ENCODE measurements around the gene ELOF1.
"Not testable (repeated sequence)": the region's sequence is repeated elsewhere in the genome, so short reads cannot be mapped to it uniquely, and the experiment has no call there.

Gene ELOF1

DNA sequence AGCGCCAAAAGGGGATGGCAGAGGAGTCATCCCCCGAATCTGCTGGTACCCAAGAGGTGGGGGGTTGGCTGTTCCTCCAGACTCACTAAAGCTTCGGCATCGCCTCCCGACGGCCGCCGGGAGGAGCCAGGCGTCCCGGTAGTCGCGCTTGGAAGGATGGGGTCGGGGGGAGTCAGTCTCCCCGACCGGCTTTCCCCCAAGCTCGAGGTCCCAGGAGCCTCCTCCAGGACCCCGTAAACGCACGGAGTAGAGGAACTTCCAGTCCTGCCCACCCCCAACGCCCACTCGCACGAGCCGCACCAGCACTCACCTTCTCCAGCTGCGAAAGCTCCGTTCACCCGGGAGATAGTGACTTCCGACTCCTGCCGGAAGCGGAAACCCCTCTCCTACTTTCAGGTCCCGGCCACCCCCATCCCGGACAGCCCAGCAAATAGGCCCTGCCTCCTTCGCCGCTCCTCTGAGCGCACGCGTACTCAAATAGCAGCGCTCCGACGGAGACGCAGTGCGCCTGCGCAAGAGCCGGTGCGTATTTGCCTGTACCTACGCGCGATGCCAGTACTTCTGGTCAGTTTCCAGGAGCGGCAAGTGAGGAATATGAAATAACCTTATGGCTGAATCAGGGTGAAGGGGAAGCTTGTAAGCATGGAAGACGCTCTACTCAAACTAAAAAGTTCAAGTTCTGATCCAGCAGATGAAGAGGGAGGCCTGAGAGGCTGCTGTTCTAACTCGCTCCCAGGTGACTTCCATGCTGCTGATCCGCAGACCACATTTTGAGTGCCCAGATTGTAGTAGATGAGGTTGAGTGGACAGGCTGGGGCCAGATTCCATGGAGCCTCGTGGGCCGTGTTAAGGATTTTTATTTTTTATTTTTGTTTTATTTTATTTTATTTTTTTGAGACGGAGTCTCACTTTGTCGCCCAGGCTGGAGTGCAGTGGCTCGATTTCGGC lies at the start of gene ELOF1:
Gene ELOF1 (minus strand): TSS at position 350 of the 948 bp plus-strand sequence. CDS start 4,883 bp downstream, outside the sequence.
- peak; percentile 99 for DNase-seq

DNA sequence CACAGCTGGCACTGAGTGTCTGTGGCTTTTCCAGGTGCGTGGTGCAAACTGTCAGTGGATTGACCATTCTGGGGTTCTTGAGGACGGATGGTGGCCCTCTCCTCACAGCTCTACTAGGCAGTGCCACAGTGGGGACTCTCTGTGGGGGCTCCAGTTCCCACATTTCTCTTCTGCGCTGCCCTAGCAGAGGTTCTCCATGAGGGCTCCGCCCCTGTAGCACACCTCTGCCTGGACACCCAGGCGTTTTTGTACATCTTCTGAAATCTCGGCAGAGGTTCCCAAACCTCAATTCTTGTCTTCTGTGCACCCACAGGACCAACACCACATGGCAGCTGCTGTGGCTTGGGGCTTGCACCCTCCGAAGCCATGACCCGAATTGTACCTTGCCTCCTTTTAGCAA lies 47.5 kb upstream of the ELOF1 start:
- no peak for DNase-seq

DNA sequence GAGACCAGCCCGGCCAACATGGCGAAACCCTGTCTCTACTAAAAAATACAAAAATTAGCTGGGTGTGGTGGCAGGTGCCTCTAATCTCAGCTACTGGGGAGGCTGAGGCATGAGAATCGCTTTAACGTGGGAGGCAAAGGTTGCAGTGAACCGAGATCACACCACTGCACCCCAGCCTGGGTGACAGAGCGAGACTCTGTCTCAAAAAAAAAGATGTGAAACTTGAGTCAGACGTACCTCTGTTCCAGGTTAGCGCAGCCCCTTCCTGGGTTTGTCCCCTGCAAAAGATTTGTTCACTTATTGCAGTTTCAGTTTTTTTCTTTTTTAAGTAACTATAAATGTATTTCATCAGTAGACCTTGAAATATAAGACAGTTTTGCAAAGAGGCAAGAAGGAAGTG lies 40.7 kb upstream of the ELOF1 start:
- DNase-seq: not testable (repeated sequence)

DNA sequence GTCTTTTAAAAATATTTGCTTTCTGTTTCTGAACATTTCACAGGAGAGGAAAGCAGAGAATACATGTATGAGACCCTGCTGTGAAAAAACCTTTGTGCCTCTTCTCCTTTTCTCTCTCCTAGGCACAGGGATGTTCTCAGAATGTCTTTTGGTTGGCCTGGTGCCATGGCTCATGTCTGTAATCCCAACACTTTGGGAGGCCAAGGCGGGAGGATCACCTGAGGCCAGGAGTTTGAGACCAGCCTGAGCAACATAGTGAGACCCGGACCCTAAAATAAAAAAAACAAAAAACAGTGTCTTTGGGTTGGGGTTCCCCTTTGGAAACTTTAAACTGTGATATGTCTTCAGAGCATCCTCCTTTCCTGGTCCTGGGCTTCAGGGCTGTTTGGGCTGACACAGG lies 39.7 kb upstream of the ELOF1 start:
- no peak for DNase-seq

DNA sequence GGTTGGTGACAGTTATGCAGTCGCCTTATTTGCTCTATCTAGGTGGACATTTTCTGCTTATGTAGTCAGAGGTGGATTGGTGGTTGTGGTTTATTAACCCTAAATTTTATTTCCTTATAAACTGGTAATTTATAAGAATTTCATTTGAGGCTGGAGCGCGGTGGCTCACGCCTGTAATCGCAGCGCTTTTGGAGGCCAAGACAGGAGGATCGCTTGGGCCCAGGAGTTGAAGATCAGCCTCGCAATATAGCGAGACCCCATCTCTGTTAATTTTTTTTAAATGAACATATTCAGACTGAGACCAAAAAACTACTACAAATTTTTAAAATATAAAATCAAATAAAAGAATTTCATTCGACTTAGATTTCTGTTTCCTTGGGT lies 39.1 kb upstream of the ELOF1 start:
- no peak for DNase-seq

DNA sequence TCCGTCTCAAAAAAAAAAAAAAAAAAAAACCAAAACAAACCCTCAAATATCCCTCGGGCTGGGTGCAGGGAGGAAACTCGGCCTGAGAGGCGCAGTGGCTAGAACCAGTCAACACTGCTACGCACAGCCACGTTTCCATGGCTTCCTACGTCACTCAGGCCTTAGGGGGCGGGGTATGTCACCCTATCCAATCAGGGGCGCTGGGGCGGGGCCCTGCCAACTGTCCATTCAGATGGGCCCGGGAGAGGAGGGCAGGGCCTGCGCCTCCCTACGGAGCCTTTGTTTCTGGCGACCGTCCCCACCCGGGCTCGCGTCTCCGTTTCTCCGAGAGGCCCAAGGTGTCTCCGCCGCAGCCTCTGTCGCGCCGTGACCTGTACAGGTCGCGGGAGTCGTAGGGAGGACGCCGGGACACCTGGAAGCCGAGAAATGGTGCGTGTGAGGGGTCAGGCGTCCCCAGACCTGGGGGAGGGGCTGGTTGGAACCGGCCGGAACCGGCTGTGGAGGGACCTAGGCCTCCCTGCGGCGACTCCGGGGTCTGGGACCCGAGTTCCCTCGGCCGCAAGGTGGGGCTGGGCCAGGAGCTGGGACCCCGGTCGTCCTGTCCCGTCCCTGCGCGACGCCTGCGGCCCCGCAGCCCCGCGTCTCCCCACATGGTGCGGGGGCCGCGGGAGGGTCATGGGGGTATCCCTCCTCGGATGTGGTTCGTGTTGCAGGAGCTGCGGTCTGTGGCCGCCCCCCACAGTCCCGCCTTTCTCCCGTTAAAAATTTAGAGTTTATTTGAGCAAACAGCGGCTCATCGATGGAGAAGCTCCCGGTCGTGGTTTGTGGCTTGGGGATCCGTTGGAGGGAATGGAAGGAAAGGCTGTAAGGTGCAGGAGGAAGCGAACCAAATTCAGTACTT lies 38.4 kb upstream of the ELOF1 start, which contains the start of gene ZNF627:
Gene ZNF627 (plus strand): TSS at position 282 of the 901 bp plus-strand sequence. CDS start 145 bp downstream, at position 427.
- peak; percentile 99 for DNase-seq

DNA sequence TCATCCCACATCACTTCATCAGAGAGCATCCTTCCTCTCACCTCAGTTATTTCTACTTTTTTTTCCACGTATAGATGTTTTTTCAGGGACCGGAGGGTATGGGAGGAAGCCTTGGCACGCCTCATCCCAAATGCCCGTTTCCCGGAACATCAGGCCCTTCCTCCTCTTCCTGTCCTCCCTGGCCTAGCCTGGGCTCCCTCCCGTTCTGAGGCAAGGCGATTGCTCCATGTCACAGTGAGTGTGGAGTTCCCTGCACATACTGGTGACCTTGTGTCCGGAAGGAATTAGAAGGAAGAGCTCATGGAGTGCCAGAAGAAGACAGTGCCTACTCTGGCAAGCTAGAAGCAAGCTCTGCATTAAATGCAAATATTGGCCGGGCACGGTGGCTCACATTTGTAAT lies 37.1 kb upstream of the ELOF1 start:
- DNase-seq: no peak

DNA sequence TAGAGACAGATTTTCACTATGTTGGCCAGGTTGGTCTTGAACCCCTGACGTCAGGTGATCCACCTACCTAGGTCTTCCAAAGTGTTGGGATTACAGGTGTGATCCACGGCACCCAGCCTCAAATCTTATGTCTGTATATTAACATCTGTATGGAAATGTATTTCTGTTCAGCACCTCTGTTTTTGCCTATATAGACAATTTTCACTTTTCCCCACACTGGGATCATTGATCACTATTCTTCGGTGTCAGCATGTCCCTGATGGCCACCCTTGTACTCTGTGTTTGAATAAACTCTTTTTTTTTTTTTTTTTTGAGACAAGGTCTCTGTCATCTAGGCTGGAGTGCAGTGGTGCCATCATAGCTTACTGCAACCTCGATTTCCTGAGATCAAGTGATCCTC lies 35.1 kb upstream of the ELOF1 start:
- no peak for DNase-seq

DNA sequence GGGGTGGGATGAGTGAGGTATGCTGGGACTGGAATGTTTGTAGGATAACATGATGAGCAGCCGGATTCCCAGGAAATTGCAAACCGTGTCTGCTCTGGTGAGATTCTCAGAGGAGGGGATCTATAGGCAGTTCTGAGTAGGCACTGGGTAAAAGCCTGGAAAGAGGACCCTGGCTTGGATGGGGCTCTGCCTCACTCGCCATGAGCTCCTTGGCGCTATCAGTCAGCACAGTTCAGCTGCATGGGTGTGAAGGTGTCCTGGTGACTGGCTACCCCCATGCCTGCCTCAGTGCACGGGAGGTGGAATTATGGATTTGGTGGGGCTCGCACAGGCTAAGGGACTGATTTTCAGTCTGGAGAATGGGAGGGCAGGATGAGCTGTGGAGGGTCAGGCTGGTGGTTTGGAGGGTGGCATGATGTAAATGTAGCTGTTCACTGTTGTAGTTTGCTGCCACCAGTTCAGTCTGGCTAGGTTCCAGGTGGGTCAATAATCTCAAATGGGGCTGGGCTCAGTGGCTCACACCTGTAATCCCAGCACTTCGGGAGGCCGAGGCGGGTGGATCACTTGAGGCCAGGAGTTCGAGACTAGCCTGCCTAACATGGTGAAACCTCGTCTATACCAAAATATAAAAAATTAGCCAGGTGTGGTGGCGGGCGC lies 29.1 kb upstream of the ELOF1 start:
- no peak for DNase-seq

DNA sequence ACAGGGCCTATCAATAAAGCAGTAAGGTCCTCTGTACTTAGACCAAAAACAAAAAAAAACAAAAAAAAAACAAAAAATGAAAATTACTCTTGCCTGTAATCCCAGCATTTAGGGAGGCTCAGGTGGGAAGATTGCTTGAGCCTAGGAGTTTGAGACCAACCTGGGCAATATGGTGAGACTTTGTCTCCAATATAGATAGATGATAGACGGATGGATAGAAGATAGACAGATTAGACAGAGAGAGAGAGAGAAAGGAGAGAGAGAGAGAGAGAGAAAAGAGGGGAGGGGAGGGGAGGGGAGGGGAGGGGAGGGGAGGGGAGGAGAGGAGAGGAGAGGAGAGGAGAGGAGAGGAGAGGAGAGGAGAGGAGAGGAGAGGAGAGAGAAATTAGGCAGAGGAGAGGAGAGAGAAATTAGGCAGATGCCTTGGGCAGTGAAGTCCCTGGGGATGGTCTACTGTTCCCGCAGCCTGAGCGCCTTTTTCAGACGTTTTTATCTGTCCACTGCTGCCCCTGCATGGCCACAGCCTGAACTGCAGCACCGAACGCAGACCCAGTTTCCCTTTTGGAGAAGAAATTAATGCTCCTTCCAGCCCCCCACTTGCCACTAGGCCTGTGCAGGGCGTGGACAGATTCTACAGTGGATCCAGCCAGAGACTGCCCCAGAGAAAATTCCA lies 28.4 kb upstream of the ELOF1 start:
- peak; percentile 91 for DNase-seq

DNA sequence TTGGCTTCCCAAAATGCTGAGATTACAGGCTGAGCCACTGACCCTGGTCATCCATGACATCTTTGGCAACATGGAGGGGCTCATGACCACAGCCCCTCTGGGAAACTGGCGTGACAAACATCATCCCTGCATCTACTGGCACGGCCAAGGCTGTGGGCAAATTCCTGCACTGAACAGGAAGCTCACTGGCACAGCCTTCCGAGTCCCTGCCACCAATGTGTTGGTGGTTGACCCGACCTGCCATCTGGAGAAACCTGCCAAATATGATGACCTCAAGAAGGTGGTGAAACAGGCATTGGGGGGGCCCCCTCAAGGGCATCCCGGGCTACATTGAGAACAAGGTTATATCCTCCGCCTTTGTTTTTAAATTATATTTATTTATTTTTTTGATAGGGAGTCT lies 27.3 kb upstream of the ELOF1 start:
- no peak for DNase-seq

DNA sequence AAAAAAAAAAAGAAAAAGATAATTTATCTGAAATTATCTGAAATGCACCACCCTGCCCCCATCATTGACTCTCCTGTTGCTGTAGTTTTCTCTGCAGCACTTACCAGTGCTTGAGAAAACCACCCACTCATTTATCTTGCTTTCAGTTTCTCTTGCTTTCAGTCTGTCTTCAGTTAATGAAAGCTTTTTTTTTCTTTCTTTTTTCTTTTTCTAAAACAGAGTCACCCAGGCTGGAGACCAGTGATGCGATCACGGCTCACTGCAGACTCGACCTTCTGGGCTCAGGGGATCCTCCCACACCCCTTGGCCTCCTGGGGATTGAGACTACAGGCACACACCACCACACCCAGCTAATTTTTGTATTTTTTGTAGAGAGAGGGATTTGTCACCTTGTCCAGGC lies 22.7 kb upstream of the ELOF1 start:
- DNase-seq: peak; percentile 77

DNA sequence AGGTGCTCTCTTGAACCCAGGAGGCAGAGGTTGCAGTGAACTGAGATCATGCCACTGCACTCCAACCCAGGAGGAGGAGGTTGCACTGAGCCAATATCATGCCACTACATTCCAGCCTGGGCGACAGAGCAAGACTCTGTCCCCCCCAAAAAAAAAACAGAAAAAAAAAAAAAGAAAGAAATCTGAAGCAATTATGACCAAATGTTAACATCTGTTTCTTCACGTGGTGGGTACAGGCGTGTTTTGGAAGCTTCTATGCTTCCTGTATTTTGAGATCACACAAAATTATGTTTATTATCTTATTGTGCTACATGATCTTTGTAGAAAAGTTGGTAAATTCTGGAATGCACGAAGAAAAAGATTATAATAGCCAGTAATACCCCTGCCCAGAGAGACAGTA lies 21.1 kb upstream of the ELOF1 start:
- no peak for DNase-seq

DNA sequence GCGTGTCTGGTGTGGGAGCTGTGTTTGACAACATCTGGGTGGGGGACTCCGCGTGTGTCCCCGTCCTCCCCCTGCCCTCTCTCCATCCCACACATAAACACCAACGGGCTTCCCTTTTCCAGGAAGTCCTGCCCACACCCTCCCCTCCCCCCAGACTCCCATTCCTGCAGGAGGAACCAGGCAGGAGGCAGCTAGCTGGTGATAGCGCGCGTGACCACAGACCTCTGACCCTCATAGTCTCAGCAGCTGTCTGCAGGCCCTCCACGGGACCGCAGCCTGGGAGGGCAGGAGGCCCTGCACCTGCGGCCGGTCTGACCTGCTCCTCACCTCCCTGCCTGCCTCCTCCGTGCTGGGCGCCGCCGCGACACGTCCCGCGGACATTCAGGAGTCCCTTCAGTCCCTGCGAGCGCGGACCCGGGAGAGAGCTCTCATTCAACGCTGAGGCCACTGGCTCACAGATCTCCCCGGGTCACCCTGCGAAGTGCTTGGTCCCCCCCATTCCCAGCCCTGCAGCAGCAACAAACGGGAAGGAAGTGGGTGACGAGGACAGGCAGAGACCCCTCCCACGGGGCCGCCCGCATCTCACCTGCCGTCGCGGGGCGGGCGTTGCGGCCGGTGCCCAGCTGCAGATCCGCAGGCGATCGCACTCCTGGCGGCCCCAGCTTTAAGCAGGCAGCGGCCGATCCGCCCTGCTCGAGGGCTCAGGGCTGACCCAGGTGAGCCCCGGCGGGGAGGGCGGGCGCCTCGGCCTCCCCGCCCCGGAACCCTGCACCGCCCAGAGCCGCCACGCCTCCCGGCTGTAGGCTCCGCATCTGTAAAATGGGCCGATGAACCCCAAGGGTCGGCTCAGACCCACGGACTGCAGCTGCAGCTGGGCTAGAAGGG lies 19.5 kb upstream of the ELOF1 start:
- DNase-seq: peak; percentile 80

DNA sequence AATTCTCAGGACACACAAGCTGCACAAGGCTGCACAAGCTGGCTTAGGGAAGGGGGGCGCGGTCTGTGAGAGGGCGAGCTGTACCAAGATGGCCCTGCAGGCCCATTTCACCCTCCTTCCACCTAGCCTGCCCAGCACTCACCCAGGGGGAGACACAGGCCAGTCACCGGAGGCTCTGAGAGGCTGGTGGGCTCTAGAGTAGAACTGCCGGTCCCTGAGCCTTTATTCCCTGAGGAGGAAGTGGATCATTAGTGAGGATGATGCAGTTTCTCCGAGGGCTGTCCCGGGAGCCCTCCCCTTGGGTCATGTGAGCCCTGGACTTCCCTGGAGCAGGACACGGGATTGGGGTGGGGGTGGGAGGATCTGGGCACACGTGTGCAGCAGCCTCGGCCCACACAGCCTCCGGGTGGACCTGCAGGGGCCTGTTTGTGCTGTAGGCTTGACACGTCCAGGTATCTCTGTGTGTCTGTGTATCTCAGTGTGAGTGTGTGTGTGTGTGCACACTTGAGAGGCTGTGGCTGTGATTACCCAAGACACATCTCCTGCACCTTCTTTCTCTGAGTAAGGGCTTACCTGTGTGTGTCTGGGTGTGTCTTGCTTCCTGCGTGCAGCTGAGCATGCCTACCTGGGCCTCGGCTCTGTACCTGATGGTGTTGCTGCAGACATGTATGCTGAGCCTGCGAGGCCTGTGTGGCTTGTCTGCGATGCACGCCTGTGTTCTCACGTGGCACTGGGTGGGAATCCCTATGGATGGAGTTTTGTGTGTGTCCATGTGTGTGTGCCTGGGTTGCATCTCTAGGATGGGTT lies 18.6 kb upstream of the ELOF1 start, which contains the start of gene ACP5:
Gene ACP5 (minus strand): TSS at position 195 of the 807 bp plus-strand sequence. CDS start 328 bp downstream, outside the sequence.
- DNase-seq: no peak

DNA sequence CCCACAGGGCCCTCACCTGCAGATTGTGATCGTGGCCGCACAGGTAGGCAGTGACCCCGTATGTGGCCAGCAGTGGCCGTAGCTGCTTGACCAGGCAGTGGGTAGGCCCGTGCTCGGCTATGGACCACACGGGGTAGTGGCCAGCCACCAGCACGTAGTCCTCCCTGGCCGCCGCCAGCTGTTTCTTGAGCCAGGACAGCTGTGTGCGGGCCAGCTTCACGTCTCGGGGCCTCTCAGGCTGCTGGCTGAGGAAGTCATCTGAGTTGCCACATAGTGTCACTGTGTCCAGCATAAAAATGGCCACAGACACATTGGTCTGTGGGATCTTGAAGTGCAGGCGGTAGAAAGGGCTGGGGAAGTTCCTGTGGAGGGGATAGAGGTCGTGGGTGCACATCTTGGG lies 17.2 kb upstream of the ELOF1 start:
- DNase-seq: no peak

DNA sequence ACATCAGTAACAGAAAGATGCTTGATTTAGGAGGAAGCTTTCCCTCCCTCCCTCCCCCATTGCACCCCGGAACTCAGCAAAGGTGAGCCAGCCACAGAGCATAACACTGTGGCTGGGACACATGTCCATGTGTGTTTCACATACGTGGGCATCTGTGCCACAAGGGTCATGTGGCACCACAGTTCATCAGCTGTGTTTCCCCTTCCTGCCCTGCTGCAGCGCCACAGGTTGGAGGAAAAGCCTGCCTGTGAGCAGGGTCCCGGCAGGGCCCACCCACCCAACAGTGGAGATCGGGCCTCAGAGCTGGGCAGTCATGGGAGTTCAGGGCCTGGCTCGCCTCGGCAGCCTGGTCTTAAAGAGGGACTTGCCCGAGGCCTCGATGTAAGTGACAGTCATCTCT lies 15.7 kb upstream of the ELOF1 start:
- DNase-seq: no peak

DNA sequence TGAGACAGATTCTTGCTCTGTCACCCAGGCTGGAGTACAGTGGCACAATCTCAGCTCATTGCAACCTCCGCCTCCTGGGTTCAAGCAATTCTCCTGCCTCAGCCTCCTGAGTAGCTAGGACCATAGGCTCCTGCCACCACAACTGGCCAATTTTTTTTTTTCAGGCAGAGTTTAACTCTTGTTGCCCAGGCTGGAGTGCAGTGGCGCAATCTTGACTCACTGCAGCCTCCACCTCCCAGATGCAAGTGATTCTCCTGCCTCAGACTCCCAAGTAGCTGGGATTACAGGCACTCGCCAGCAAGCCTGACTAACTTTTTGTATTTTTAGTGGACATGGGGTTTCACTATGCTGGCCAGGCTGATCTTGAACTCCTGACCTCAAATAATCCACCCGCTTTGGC lies 14.7 kb upstream of the ELOF1 start:
- not testable (repeated sequence) for DNase-seq

DNA sequence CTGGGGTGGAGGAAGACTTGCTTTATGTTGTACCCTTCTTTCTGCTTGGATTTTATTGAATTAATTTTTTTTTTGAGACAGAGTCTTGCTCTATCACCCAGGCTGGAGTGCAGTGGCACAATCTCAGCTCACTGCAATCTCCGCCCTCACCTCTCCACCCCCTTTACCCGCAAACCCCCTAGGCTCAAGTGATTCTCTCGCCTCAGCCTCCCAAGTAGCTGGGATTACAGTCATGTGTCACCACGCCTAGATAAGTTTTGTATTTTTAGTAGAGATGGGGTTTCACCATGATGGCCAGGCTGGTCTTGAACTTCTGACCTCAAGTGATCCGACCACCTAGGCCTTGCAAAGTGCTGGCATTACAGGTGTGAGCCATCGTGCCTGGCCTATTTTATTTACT lies 14.3 kb upstream of the ELOF1 start:
- not testable (repeated sequence) for DNase-seq

DNA sequence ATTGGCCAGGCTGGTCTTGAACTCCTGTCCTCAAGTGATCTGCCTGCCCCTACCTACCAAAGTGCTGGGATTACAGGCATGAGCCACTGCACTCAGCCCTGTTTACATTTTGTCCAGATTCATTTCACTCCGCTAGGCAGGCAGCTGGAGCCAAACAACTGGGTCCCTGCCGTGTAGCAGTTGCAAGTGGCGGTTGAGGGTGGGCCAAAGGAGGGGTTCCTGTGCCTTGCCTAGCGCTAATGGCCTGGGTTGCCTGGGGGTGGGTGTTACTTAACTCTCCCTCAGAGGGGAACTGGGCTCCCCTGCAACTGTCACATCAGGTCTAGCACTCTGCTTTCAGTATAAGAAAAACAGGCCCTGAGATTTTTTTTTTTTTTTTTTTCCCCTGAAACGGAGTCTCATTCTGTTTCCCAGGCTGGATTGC lies 11.0 kb upstream of the ELOF1 start:
- DNase-seq: no peak
